DMS 273 treated with DMSO at 0.1 percent for 48 hours (cell line): ENCODE data around the gene ITGA2B.
"Not testable (repeated sequence)": the region's sequence is repeated elsewhere in the genome, so short reads cannot be mapped to it uniquely, and the experiment has no call there.

ENCODE experiments used
- DNase-seq: peaks from one replicate; lab custom pipeline; 2025; lab: John Stamatoyannopoulos, UW

Gene ITGA2B

GRCh38 chr17:44330263-44330662, 59.2 kb downstream of the ITGA2B start:
- DNase-seq = not testable (repeated sequence)

GRCh38 chr17:44329516-44329915, 59.9 kb downstream of the ITGA2B start:
- not testable (repeated sequence) for DNase-seq

- DNase-seq = no peak
Observed at GRCh38 chr17:44327715-44328449, 61.6 kb downstream of the ITGA2B start.

GRCh38 chr17:44326861-44327444, 62.5 kb downstream of the ITGA2B start:
- peak; percentile 88 for DNase-seq

- peak; percentile 36 for DNase-seq
Observed at GRCh38 chr17:44324571-44325275, 64.7 kb downstream of the ITGA2B start, which contains the start of gene SLC25A39. SLC25A39 (minus strand) TSS chr17:44324823; CDS start chr17:44323562, 1,261 bp downstream.

GRCh38 chr17:44324092-44324570, 65.3 kb downstream of the ITGA2B start:
- DNase-seq = no peak

GRCh38 chr17:44323359-44324091, 65.9 kb downstream of the ITGA2B start:
- DNase-seq = no peak

- no peak for DNase-seq
Observed at GRCh38 chr17:44322236-44322895, 67.1 kb downstream of the ITGA2B start.
